Upper lobe of left lung (tissue), 6 donors: ENCODE results near the gene ELOVL5. TPM values are rescaled to one million over a fixed set of nuclear protein-coding genes. Genes with fewer than 3 reads are reported as not detected.

ENCODE experiments used
- ATAC-seq, 2 donors: fragments of 200-7000 bp; cut with Tn5 transposase; one replicate each; pipeline ENCODE4 v1.9.1; 2022; ENCODE audit warnings: mild to moderate bottlenecking in 2 of 2, moderate library complexity in 2 of 2; ENCODE audit not compliant: low FRiP score in 2 of 2
- DNase-seq, 2 donors: peaks; one replicate each; pipeline ENCODE4 v3.0.0-alpha.2; 2019 to 2020
- H3K27ac ChIP-seq, 4 donors: fragments of 200-600 bp; sonication (generic); one replicate each; pipeline ENCODE4 v1.5.1; 2016 to 2019
- H3K27me3 ChIP-seq, 4 donors: fragments of 200-600 bp; sonication (generic); one replicate each; pipeline ENCODE4 v1.5.1; 2017 to 2019
- H3K36me3 ChIP-seq, 4 donors: fragments of 200-600 bp; sonication (generic); one replicate each; pipeline ENCODE4 v1.5.1; 2016 to 2019
- H3K4me1 ChIP-seq, 4 donors: fragments of 200-600 bp; sonication (generic); one replicate each; pipeline ENCODE4 v1.5.1; 2018 to 2019
- H3K4me3 ChIP-seq, 4 donors: fragments of 200-600 bp; sonication (generic); one replicate each; pipeline ENCODE4 v1.5.1; 2017 to 2019; ENCODE audit warnings: mild to moderate bottlenecking in 2 of 4, moderate library complexity in 1 of 4
- H3K9me3 ChIP-seq, 4 donors: fragments of 200-600 bp; sonication (generic); one replicate each; pipeline ENCODE4 v1.5.1; 2018 to 2019
- EP300 ChIP-seq, 4 donors: sonication (generic); formaldehyde crosslinking; IDR thresholded peaks; one replicate each; pipeline ENCODE4 v1.5.1; 2017; ENCODE audit warnings: antibody characterized with exemption in 4 of 4, control low read depth in 2 of 4
- POLR2A ChIP-seq, 4 donors: fragments of 450-650 bp; IDR thresholded peaks; one replicate each; pipeline ENCODE4 v1.5.1; 2016 to 2017; ENCODE audit warnings: antibody characterized with exemption in 4 of 4, mild to moderate bottlenecking in 2 of 4
- POLR2AphosphoS5 ChIP-seq, 2 donors: sonication (generic); formaldehyde crosslinking; IDR thresholded peaks; one replicate each; pipeline ENCODE4 v1.5.1; 2017; ENCODE audit warnings: antibody characterized with exemption in 2 of 2
- WGBS, 2 donors: methylation state at CpG; one replicate each; pipeline ENCODE4 v1.1.5; 2017 to 2018; 5-methylcytosine and 5-hydroxymethylcytosine counted together
- total RNA-seq, 6 donors: library from RNA; depleted of rRNA in 4 of 6; stranded (reverse); fragments of >200 nt in 4 of 6; gene quantifications; one replicate each; pipeline versions ENCODE4 v1.1.0 to v1.2.1, GENCODE V29; 2016 to 2021
- TF ChIP-seq, protein P1 (sequence below), 6 experiments: fragments of 450-650 bp in 4 of 6; fragments of 200-600 bp in 2 of 6; sonication (generic) in 2 of 6; IDR thresholded peaks; one replicate each; pipeline ENCODE4 v1.5.1; 2016 to 2019; ENCODE audit warnings: antibody characterized with exemption in 6 of 6
- donor health status: DM: no; HTN: no; CAD: no; lungs with moderate emphysema.
- donor health status: DM: no; HTN: yes; CAD: no; lungs with severe emphysema.

ELOVL5 gene
- total RNA-seq, 6 donors from 2014 or later, result 67.1 to 132 (median 81.2) TPM

- no peak for TF ChIP-seq POLR2AphosphoS5 (IDR thresholded peaks at IDR 0.05)
- TF ChIP-seq POLR2A (IDR thresholded peaks at IDR 0.05), result no peak
- no peak for TF ChIP-seq EP300 (IDR thresholded peaks at IDR 0.05)
- TF ChIP-seq, protein P1, sequence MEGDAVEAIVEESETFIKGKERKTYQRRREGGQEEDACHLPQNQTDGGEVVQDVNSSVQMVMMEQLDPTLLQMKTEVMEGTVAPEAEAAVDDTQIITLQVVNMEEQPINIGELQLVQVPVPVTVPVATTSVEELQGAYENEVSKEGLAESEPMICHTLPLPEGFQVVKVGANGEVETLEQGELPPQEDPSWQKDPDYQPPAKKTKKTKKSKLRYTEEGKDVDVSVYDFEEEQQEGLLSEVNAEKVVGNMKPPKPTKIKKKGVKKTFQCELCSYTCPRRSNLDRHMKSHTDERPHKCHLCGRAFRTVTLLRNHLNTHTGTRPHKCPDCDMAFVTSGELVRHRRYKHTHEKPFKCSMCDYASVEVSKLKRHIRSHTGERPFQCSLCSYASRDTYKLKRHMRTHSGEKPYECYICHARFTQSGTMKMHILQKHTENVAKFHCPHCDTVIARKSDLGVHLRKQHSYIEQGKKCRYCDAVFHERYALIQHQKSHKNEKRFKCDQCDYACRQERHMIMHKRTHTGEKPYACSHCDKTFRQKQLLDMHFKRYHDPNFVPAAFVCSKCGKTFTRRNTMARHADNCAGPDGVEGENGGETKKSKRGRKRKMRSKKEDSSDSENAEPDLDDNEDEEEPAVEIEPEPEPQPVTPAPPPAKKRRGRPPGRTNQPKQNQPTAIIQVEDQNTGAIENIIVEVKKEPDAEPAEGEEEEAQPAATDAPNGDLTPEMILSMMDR (IDR thresholded peaks at IDR 0.05), result no peak
- peak overlapping the region in 1 of 4 donors; percentile 26 for H3K27ac ChIP-seq
- H3K4me3 ChIP-seq, result no peak overlapping the region
- ATAC-seq (no peak), DNase-seq (no peak)
- peaks cover 0 to 10% (median 3%) of the 10 kb centered on the region in 4 donors for H3K4me1 ChIP-seq
- no peaks in the 10 kb centered on the region for H3K9me3 ChIP-seq
- H3K27me3 ChIP-seq, result no peaks in the 10 kb centered on the region
- WGBS, 2 donors, result 82 to 84% methylated on average over 2 of the region's 2 CpGs
- H3K36me3 ChIP-seq, result peaks cover 0 to 43% (median 7%) of the 10 kb centered on the region in 4 donors
Observed at GRCh38 chr6:53290537-53291510, 57.9 kb downstream of the ELOVL5 start.

- DNase-seq (no peak), ATAC-seq (no peak)
- Histone ChIP-seq H3K4me1 (peaks cover under 1 to 16% (median 8%) of the 10 kb centered on the region in 4 donors), H3K27ac (no peak overlapping the region), H3K36me3 (peaks cover 0 to 45% (median 2%) of the 10 kb centered on the region in 4 donors), H3K27me3 (no peaks in the 10 kb centered on the region), H3K9me3 (no peaks in the 10 kb centered on the region), H3K4me3 (no peak overlapping the region)
- TF ChIP-seq POLR2AphosphoS5 (IDR thresholded peaks at IDR 0.05) (no peak), EP300 (IDR thresholded peaks at IDR 0.05) (no peak), POLR2A (IDR thresholded peaks at IDR 0.05) (no peak)
- TF ChIP-seq, protein P1 (IDR thresholded peaks at IDR 0.05), result no peak
- 75 to 79% methylated on average over 9 of the region's 9 CpGs for WGBS, 2 donors
Observed at GRCh38 chr6:53287336-53288225, 61.2 kb downstream of the ELOVL5 start.

- TF ChIP-seq EP300 (IDR thresholded peaks at IDR 0.05) (no peak), POLR2AphosphoS5 (IDR thresholded peaks at IDR 0.05) (no peak), POLR2A (IDR thresholded peaks at IDR 0.05) (no peak)
- TF ChIP-seq, protein P1 (IDR thresholded peaks at IDR 0.05), result no peak
- Histone ChIP-seq H3K36me3 (peaks cover 0 to 28% (median 1%) of the 10 kb centered on the region in 4 donors), H3K27ac (no peak overlapping the region), H3K4me3 (no peak overlapping the region), H3K27me3 (no peaks in the 10 kb centered on the region), H3K4me1 (peaks cover 11 to 29% (median 22%) of the 10 kb centered on the region in 4 donors), H3K9me3 (no peaks in the 10 kb centered on the region)
- ATAC-seq (no peak), DNase-seq (no peak)
- WGBS, 2 donors, result 81 to 83% methylated on average over 4 of the region's 4 CpGs
Observed at GRCh38 chr6:53284901-53285300, 63.8 kb downstream of the ELOVL5 start.

DNA sequence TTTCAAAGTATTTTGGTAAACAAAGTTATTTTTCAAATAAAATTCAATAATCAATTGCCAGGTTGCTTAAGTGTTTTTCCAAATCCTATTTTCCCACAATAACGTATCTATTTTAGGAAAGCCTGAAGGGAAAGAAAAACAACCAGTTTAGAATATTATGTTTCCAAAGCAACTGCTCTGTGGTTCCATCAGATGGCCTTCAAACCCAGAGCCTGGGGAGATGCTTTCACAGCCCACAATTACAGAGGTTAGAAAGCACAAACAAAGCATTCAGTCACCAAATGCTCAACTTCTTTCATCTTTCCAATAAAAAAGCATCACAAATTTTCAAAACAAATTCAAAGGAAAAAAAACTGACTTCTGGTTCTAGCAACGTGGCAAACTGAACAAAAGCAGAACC is 66.0 kb downstream of the ELOVL5 start:
- ATAC-seq (no peak), DNase-seq (no peak)
- Histone ChIP-seq H3K4me3 (no peak overlapping the region), H3K27ac (peak overlapping the region in 3 of 4 donors; percentile 44 to 63 (median 57)), H3K9me3 (no peaks in the 10 kb centered on the region), H3K27me3 (no peaks in the 10 kb centered on the region), H3K36me3 (peaks cover 0 to 27% (median 1%) of the 10 kb centered on the region in 4 donors), H3K4me1 (peaks cover 11 to 29% (median 22%) of the 10 kb centered on the region in 4 donors)
- WGBS, 2 donors, result 72 to 80% methylated on average over 2 of the region's 2 CpGs
- TF ChIP-seq, protein P1 (IDR thresholded peaks at IDR 0.05), result no peak
- TF ChIP-seq POLR2A (IDR thresholded peaks at IDR 0.05), result no peak
- TF ChIP-seq EP300 (IDR thresholded peaks at IDR 0.05), result no peak
- no peak for TF ChIP-seq POLR2AphosphoS5 (IDR thresholded peaks at IDR 0.05)
